GM23338 (cell line): ENCODE measurements around the gene TMEM98. TPM values are rescaled to one million over a fixed set of nuclear protein-coding genes. Genes with fewer than 3 reads are reported as not detected.

Experiments
- ATAC-seq: fragments of 200-7000 bp; cut with Tn5 transposase; 3 replicates; pipeline ENCODE4 v1.9.1; 2020
- DNase-seq: peaks from one replicate; pipeline ENCODE4 v3.0.0-alpha.2; 2015; ENCODE audit warnings: low spot score
- H2AFZ ChIP-seq: fragments of 200-600 bp; sonication (generic); 2 replicates; pipeline ENCODE4 v1.8.0; 2016; ENCODE audit warnings: antibody characterized with exemption, mild to moderate bottlenecking, moderate library complexity
- H3F3A ChIP-seq: fragments of 200-600 bp; sonication (generic); replicated peaks from 2 replicates; pipeline ENCODE4 v1.8.0; 2017; ENCODE audit warnings: antibody characterized with exemption, mixed run types, low read depth
- H3K27ac ChIP-seq: fragments of 200-600 bp; sonication (generic); 2 replicates; pipeline ENCODE4 v1.6.1; 2016; ENCODE audit warnings: low read depth
- H3K27me3 ChIP-seq: fragments of 200-600 bp; sonication (generic); 2 replicates; pipeline ENCODE4 v1.8.0; 2016; ENCODE audit warnings: mild to moderate bottlenecking, mixed run types, moderate library complexity; ENCODE audit not compliant: insufficient read depth
- H3K36me3 ChIP-seq: fragments of 200-600 bp; sonication (generic); 2 replicates; pipeline ENCODE4 v1.8.0; 2016; ENCODE audit warnings: mild to moderate bottlenecking; ENCODE audit not compliant: insufficient read depth
- H3K4me1 ChIP-seq: fragments of 200-600 bp; sonication (generic); 2 replicates; pipeline ENCODE4 v1.8.0; 2016; ENCODE audit warnings: mild to moderate bottlenecking, moderate library complexity; ENCODE audit not compliant: insufficient read depth
- H3K4me2 ChIP-seq: fragments of 200-600 bp; sonication (generic); 2 replicates; pipeline ENCODE4 v1.7.1; 2017; ENCODE audit warnings: mixed run types
- H3K4me3 ChIP-seq: fragments of 200-600 bp; sonication (generic); 2 replicates; pipeline ENCODE4 v1.6.1; 2016; ENCODE audit warnings: mixed run types
- H3K79me2 ChIP-seq: fragments of 200-600 bp; sonication (generic); replicated peaks from 2 replicates; pipeline ENCODE4 v1.8.0; 2017; ENCODE audit warnings: mild to moderate bottlenecking; ENCODE audit not compliant: insufficient read depth
- H3K9me2 ChIP-seq: fragments of 200-600 bp; sonication (generic); 2 replicates; pipeline ENCODE4 v1.8.0; 2017; ENCODE audit not compliant: insufficient read depth
- H4K20me1 ChIP-seq: fragments of 200-600 bp; sonication (generic); replicated peaks from 2 replicates; pipeline ENCODE4 v1.8.0; 2017; ENCODE audit warnings: mild to moderate bottlenecking; ENCODE audit not compliant: insufficient read depth
- H3K27ac Mint-ChIP-seq: 2 replicates; pipeline ENCODE4 v1.8.0; 2020; ENCODE audit warnings: inconsistent platforms, mild to moderate bottlenecking, moderate library complexity, mixed read lengths
- H3K27me3 Mint-ChIP-seq: 3 replicates; pipeline ENCODE4 v1.8.0; 2022; ENCODE audit warnings: low read depth, mild to moderate bottlenecking, moderate library complexity, mixed read lengths, inconsistent platforms; ENCODE audit not compliant: insufficient read depth, poor library complexity
- H3K36me3 Mint-ChIP-seq: 3 replicates; pipeline ENCODE4 v1.8.0; 2021; ENCODE audit warnings: low read depth, mild to moderate bottlenecking, inconsistent platforms, moderate library complexity, mixed read lengths
- H3K4me1 Mint-ChIP-seq: 3 replicates; pipeline ENCODE4 v1.8.0; 2020; ENCODE audit warnings: mild to moderate bottlenecking, inconsistent platforms, mixed read lengths
- H3K4me3 Mint-ChIP-seq: 3 replicates; pipeline ENCODE4 v1.8.0; 2021; ENCODE audit warnings: moderate library complexity, mild to moderate bottlenecking, inconsistent platforms, mixed read lengths
- H3K9me3 Mint-ChIP-seq: 3 replicates; pipeline ENCODE4 v1.8.0; 2020; ENCODE audit warnings: moderate library complexity, mild to moderate bottlenecking, inconsistent platforms, mixed read lengths
- EZH2 ChIP-seq: fragments of 200-600 bp; sonication (generic); IDR thresholded peaks from one replicate; pipeline ENCODE4 v1.8.0; 2017; ENCODE audit warnings: antibody characterized with exemption, mild to moderate bottlenecking, low read depth; ENCODE audit not compliant: unreplicated experiment
- EZH2phosphoT487 ChIP-seq: fragments of 200-600 bp; sonication (generic); IDR thresholded peaks from one replicate; pipeline ENCODE4 v1.8.1; 2018; ENCODE audit warnings: antibody characterized with exemption; ENCODE audit not compliant: unreplicated experiment
- JUNB ChIP-seq: IDR thresholded peaks from one replicate; pipeline ENCODE4 v1.6.1; 2016; ENCODE audit warnings: antibody characterized with exemption; ENCODE audit not compliant: unreplicated experiment
- NANOG ChIP-seq: IDR thresholded peaks from 2 replicates; pipeline ENCODE4 v1.6.1; 2016; ENCODE audit warnings: antibody characterized with exemption, borderline replicate concordance
- POLR2AphosphoS5 ChIP-seq: IDR thresholded peaks from 2 replicates; pipeline ENCODE4 v1.6.1; 2016; ENCODE audit warnings: antibody characterized with exemption, low read depth
- ZNF114 ChIP-seq: fragments of 250-450 bp; sonication (Bioruptor Pico); IDR thresholded peaks from 2 replicates; pipeline ENCODE4 v1.5.0; 2020; ENCODE audit warnings: mild to moderate bottlenecking, moderate library complexity
- ZNF331 ChIP-seq: fragments of 250-450 bp; sonication (Bioruptor Pico); IDR thresholded peaks from 2 replicates; pipeline ENCODE4 v1.5.0; 2020; ENCODE audit warnings: low read depth, mild to moderate bottlenecking, moderate library complexity
- ZNF462 ChIP-seq: fragments of 250-450 bp; sonication (Bioruptor Pico); IDR thresholded peaks from 2 replicates; pipeline ENCODE4 v1.5.0; 2020; ENCODE audit warnings: mild to moderate bottlenecking, moderate library complexity
- polyA plus RNA-seq: library from polyadenylated mRNA; unstranded; fragments of >200 nt; fragmentation: Nextera tagmentation; extraction: Ambion mirVana; gene quantifications from 2 replicates; pipeline ENCODE4 v1.2.1, GENCODE V29; 2016
- total RNA-seq: library from RNA; depleted of rRNA; stranded (reverse); fragments of >200 nt; shearing (Covaris generic); gene quantifications from 2 replicates; pipeline ENCODE4 v1.2.3, GENCODE V29; 2014
- TF ChIP-seq, protein P1 (sequence below), 2 experiments: fragments of 200-600 bp in 1 of 2; sonication (generic) in 1 of 2; conservative IDR thresholded peaks; 2 replicates each; pipeline versions ENCODE4 v1.5.1 to v1.6.1; 2016 to 2017; ENCODE audit warnings: antibody characterized with exemption in 2 of 2, low read depth in 2 of 2, mild to moderate bottlenecking in 2 of 2, moderate library complexity in 1 of 2
- TF ChIP-seq, protein P2 (sequence below): IDR thresholded peaks from one replicate; pipeline ENCODE4 v1.6.1; 2018; ENCODE audit warnings: antibody characterized with exemption; ENCODE audit not compliant: unreplicated experiment

Gene TMEM98
- total and polyA plus RNA-seq, 2 experiments from 2014 or later: 60.4 to 94.8 TPM

- TF ChIP-seq ZNF462 (CRISPR knock-in tag): no peak
- TF ChIP-seq EZH2: no peak
- no peak for TF ChIP-seq NANOG
- no peak for TF ChIP-seq ZNF114 (CRISPR knock-in tag)
- TF ChIP-seq, protein P1, sequence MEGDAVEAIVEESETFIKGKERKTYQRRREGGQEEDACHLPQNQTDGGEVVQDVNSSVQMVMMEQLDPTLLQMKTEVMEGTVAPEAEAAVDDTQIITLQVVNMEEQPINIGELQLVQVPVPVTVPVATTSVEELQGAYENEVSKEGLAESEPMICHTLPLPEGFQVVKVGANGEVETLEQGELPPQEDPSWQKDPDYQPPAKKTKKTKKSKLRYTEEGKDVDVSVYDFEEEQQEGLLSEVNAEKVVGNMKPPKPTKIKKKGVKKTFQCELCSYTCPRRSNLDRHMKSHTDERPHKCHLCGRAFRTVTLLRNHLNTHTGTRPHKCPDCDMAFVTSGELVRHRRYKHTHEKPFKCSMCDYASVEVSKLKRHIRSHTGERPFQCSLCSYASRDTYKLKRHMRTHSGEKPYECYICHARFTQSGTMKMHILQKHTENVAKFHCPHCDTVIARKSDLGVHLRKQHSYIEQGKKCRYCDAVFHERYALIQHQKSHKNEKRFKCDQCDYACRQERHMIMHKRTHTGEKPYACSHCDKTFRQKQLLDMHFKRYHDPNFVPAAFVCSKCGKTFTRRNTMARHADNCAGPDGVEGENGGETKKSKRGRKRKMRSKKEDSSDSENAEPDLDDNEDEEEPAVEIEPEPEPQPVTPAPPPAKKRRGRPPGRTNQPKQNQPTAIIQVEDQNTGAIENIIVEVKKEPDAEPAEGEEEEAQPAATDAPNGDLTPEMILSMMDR (conservative IDR thresholded peaks at IDR 0.05; ENCODE audit: low read depth in 2 of 2): no peak
- TF ChIP-seq EZH2phosphoT487: no peak
- TF ChIP-seq ZNF331 (CRISPR knock-in tag): no peak
These were observed 14.4 kb upstream of the TMEM98 start (continued) for GRCh38 chr17:32913593-32913992.

DNA sequence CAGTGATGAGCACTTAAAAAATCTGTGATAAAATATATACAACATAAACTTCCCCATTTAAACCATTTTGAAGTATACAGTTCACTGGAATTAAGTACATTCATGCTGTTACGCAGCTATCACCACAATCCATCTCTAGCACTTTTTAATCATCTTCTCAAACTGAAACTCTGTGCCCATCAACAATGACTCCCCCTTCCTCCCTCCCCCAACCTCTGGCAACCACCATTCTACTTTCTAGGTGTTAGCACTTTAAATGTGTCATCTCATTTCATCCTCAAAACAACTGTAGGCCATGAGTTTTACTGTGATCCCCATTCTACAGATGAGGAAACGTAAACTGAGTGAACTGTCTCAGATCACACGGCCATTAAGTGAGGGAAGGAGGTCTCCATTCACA, 13.8 kb upstream of the TMEM98 start:
- Mint-ChIP-seq H3K4me3 (no peak overlapping the region), H3K9me3 (no peaks in the 10 kb centered on the region), H3K27me3 (peaks cover 4% of the 10 kb centered on the region), H3K4me1 (peaks cover 25% of the 10 kb centered on the region), H3K27ac (no peak overlapping the region), H3K36me3 (no peaks in the 10 kb centered on the region)
- 0 out of 2 replicates have a peak, but pooled peaks cover 3% of the 10 kb centered on the region for H3F3A ChIP-seq
- ATAC-seq (no peak), DNase-seq (no peak)
- H3K27me3 ChIP-seq: no peaks in the 10 kb centered on the region
- no peak overlapping the region for H3K4me2 ChIP-seq
- H4K20me1 ChIP-seq: no peaks in the 10 kb centered on the region
- no peaks in the 10 kb centered on the region for H3K9me2 ChIP-seq
- H3K27ac ChIP-seq: no peak overlapping the region
- no peaks in the 10 kb centered on the region for H3K36me3 ChIP-seq
- H2AFZ ChIP-seq: no peak overlapping the region
- H3K4me1 ChIP-seq: peaks cover 14% of the 10 kb centered on the region
- no peaks in the 10 kb centered on the region for H3K79me2 ChIP-seq
- H3K4me3 ChIP-seq: no peak overlapping the region
- no peak for TF ChIP-seq ZNF114 (CRISPR knock-in tag)
- TF ChIP-seq, protein P1 (conservative IDR thresholded peaks at IDR 0.05; ENCODE audit: low read depth in 2 of 2): no peak
- TF ChIP-seq, protein P2, sequence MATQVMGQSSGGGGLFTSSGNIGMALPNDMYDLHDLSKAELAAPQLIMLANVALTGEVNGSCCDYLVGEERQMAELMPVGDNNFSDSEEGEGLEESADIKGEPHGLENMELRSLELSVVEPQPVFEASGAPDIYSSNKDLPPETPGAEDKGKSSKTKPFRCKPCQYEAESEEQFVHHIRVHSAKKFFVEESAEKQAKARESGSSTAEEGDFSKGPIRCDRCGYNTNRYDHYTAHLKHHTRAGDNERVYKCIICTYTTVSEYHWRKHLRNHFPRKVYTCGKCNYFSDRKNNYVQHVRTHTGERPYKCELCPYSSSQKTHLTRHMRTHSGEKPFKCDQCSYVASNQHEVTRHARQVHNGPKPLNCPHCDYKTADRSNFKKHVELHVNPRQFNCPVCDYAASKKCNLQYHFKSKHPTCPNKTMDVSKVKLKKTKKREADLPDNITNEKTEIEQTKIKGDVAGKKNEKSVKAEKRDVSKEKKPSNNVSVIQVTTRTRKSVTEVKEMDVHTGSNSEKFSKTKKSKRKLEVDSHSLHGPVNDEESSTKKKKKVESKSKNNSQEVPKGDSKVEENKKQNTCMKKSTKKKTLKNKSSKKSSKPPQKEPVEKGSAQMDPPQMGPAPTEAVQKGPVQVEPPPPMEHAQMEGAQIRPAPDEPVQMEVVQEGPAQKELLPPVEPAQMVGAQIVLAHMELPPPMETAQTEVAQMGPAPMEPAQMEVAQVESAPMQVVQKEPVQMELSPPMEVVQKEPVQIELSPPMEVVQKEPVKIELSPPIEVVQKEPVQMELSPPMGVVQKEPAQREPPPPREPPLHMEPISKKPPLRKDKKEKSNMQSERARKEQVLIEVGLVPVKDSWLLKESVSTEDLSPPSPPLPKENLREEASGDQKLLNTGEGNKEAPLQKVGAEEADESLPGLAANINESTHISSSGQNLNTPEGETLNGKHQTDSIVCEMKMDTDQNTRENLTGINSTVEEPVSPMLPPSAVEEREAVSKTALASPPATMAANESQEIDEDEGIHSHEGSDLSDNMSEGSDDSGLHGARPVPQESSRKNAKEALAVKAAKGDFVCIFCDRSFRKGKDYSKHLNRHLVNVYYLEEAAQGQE: no peak
- no peak for TF ChIP-seq JUNB
- TF ChIP-seq POLR2AphosphoS5: no peak
